Spleen (tissue), 11 donors: Measurements from ENCODE around the gene SLC24A3. TPM values are rescaled to one million over a fixed set of nuclear protein-coding genes. Genes with fewer than 3 reads are reported as not detected.
A peak's percentile ranks its signal among the peaks of the same experiment; 100 is the strongest.

ENCODE experiments used
- DNase-seq: peaks from one replicate; pipeline ENCODE4 v3.0.0-alpha.2; 2020
- H3K27ac ChIP-seq, 8 donors: fragments of 200-600 bp; sonication (generic) in 7 of 8; 1 replicate in 4 of 8; 2 replicates in 4 of 8; pipeline versions ENCODE4 v1.5.0 to v1.8.0; 2016 to 2021; ENCODE audit warnings: inconsistent platforms in 4 of 8, mild to moderate bottlenecking in 4 of 8, moderate library complexity in 1 of 8
- H3K27me3 ChIP-seq, 7 donors: fragments of 200-600 bp; sonication (generic) in 6 of 7; replicated peaks in 1 of 7; 1 replicate in 4 of 7; 2 replicates in 3 of 7; pipeline versions ENCODE4 v1.5.0 to v1.8.0; 2016 to 2021; ENCODE audit warnings: inconsistent platforms in 3 of 7, mild to moderate bottlenecking in 1 of 7
- H3K36me3 ChIP-seq, 6 donors: fragments of 200-600 bp; sonication (generic) in 5 of 6; 1 replicate in 4 of 6; 2 replicates in 2 of 6; pipeline versions ENCODE4 v1.5.0 to v1.8.0; 2016 to 2021; ENCODE audit warnings: inconsistent platforms in 2 of 6
- H3K4me1 ChIP-seq, 6 donors: fragments of 200-600 bp; sonication (generic) in 5 of 6; 1 replicate in 3 of 6; 2 replicates in 3 of 6; pipeline versions ENCODE4 v1.5.0 to v1.8.0; 2016 to 2021; ENCODE audit warnings: inconsistent platforms in 3 of 6
- H3K4me3 ChIP-seq, 8 donors: fragments of 200-600 bp; sonication (generic) in 7 of 8; 1 replicate in 4 of 8; 2 replicates in 4 of 8; pipeline versions ENCODE4 v1.5.0 to v1.8.0; 2016 to 2021; ENCODE audit warnings: inconsistent platforms in 4 of 8, mild to moderate bottlenecking in 4 of 8, moderate library complexity in 2 of 8
- H3K9me3 ChIP-seq, 8 donors: fragments of 200-600 bp; sonication (generic) in 7 of 8; 1 replicate in 4 of 8; 2 replicates in 4 of 8; pipeline versions ENCODE4 v1.5.0 to v1.8.0; 2016 to 2021; ENCODE audit warnings: inconsistent platforms in 4 of 8
- CTCF ChIP-seq, 11 experiments: fragments of 200-600 bp in 7 of 11; fragments of 450-650 bp in 4 of 11; sonication (generic) in 4 of 11; IDR thresholded peaks in 8 of 11; conservative IDR thresholded peaks in 3 of 11; 1 replicate in 7 of 11; 2 replicates in 4 of 11; pipeline versions ENCODE4 v1.4.0 to v1.8.0; 2016 to 2021; ENCODE audit warnings: antibody characterized with exemption in 11 of 11, inconsistent platforms in 4 of 11, mild to moderate bottlenecking in 1 of 11
- POLR2A ChIP-seq, 3 donors: fragments of 450-650 bp; IDR thresholded peaks; one replicate each; pipeline ENCODE4 v1.5.1; 2017; ENCODE audit warnings: antibody characterized with exemption in 3 of 3, mild to moderate bottlenecking in 1 of 3
- POLR2AphosphoS5 ChIP-seq, 3 donors: sonication (generic); formaldehyde crosslinking; IDR thresholded peaks; one replicate each; pipeline ENCODE4 v1.5.1; 2017; ENCODE audit warnings: antibody characterized with exemption in 3 of 3
- WGBS, 5 donors: extraction: QIAGEN DNeasy Blood & Tissue Kit in 3 of 5; methylation state at CpG; one replicate each; pipeline versions ENCODE4 v1.1.5 to v1.1.7; 2013 to 2018; 5-methylcytosine and 5-hydroxymethylcytosine counted together
- intact Hi-C: fragments of 100-400 bp; cut with DNase I; formaldehyde crosslinking; loops from one replicate; pipeline ENCODE4 v1.15.0; 2023; ENCODE audit warnings: low total_unique reads
- polyA plus RNA-seq, 3 donors: library from polyadenylated mRNA; stranded (reverse); fragments of 200-250 nt; gene quantifications; one replicate each; pipeline ENCODE4 v1.2.1, GENCODE V29; 2013
- total RNA-seq, 7 donors: library from RNA; depleted of rRNA in 3 of 7; stranded (reverse); fragments of >200 nt in 3 of 7; fragmentation: NEBNext Ultra II Directional in 4 of 7; extraction: Animal tissue kit (Norgen Biotek cat#: 25700) in 4 of 7; gene quantifications; one replicate each; pipeline versions ENCODE4 v1.1.0 to v1.2.1, GENCODE V29; 2016 to 2021
- donor health status: healthy with polysubstance abuse.
- donor health status: DM: no; HTN: no; CAD: no; lungs with moderate emphysema.
- donor health status: DM: no; HTN: no; CAD: no.
- donor health status: Bipolar disorder and iron deficiency.
- donor health status: healthy.
- donor health status: DM: no; HTN: no; CAD: no.
- donor health status: DM: yes; HTN: yes; CAD: no.

Gene SLC24A3
- total and polyA plus RNA-seq, 10 donors, result 0.37 to 3.9 (median 2.6) TPM

GRCh38 chr20:19250346-19250745 is 37.9 kb downstream of the SLC24A3 start:
- Histone ChIP-seq H3K4me1 (peaks cover 0 to 25% (median 4%) of the 10 kb centered on the region in 6 donors), H3K36me3 (no peaks in the 10 kb centered on the region), H3K27me3 (no peaks in the 10 kb centered on the region), H3K4me3 (no peak overlapping the region), H3K27ac (no peak overlapping the region), H3K9me3 (no peaks in the 10 kb centered on the region)
- no peak for TF ChIP-seq POLR2A (IDR thresholded peaks at IDR 0.05)
- no peak for TF ChIP-seq POLR2AphosphoS5 (IDR thresholded peaks at IDR 0.05)
- no peak for TF ChIP-seq CTCF (IDR thresholded peaks at IDR 0.05 in 8 of 11, conservative IDR thresholded peaks at IDR 0.05 in 3 of 11)
- no peak for DNase-seq
- intact Hi-C loops, result no loop called here

GRCh38 chr20:19251506-19251905 is 39.1 kb downstream of the SLC24A3 start:
- H3K4me3 ChIP-seq, result no peak overlapping the region
- TF ChIP-seq POLR2A (IDR thresholded peaks at IDR 0.05), result no peak
- no peak for TF ChIP-seq CTCF (IDR thresholded peaks at IDR 0.05 in 8 of 11, conservative IDR thresholded peaks at IDR 0.05 in 3 of 11)
- no peak for TF ChIP-seq POLR2AphosphoS5 (IDR thresholded peaks at IDR 0.05)
- H3K27me3 ChIP-seq, result no peaks in the 10 kb centered on the region
- no peaks in the 10 kb centered on the region for H3K9me3 ChIP-seq
- intact Hi-C loops, result no loop called here
- peak overlapping the region in 7 of 8 donors; percentile 11 to 68 (median 50) for H3K27ac ChIP-seq
- H3K36me3 ChIP-seq, result no peaks in the 10 kb centered on the region
- peaks cover 0 to 25% (median 4%) of the 10 kb centered on the region in 6 donors for H3K4me1 ChIP-seq
- 78 to 92% (median 84%) methylated on average over 4 of the region's 4 CpGs for WGBS, 5 donors
- DNase-seq, result no peak

- 51 to 75% (median 68%) methylated on average over 3 of the region's 3 CpGs for WGBS, 5 donors
- peaks cover 0 to 25% (median 4%) of the 10 kb centered on the region in 6 donors for H3K4me1 ChIP-seq
- H3K4me3 ChIP-seq, result no peak overlapping the region
- no peaks in the 10 kb centered on the region for H3K36me3 ChIP-seq
- H3K27ac ChIP-seq, result peak overlapping the region; percentile 11 to 68 (median 45)
- TF ChIP-seq POLR2A (IDR thresholded peaks at IDR 0.05) (no peak), POLR2AphosphoS5 (IDR thresholded peaks at IDR 0.05) (no peak), CTCF (IDR thresholded peaks at IDR 0.05 in 8 of 11, conservative IDR thresholded peaks at IDR 0.05 in 3 of 11) (no peak)
- H3K9me3 ChIP-seq, result no peaks in the 10 kb centered on the region
- H3K27me3 ChIP-seq, result no peaks in the 10 kb centered on the region
- intact Hi-C loops, result no loop called here
- no peak for DNase-seq
Measured at GRCh38 chr20:19251958-19252357, 39.5 kb downstream of the SLC24A3 start.

GRCh38 chr20:19252451-19253120 is 40.1 kb downstream of the SLC24A3 start:
- no peak for DNase-seq
- H3K4me3 ChIP-seq, result no peak overlapping the region
- no peaks in the 10 kb centered on the region for H3K9me3 ChIP-seq
- WGBS, 5 donors, result 33 to 56% (median 49%) methylated on average over 5 of the region's 5 CpGs
- peak overlapping the region in 7 of 8 donors; percentile 11 to 68 (median 50) for H3K27ac ChIP-seq
- intact Hi-C loops, result no loop called here
- H3K27me3 ChIP-seq, result no peaks in the 10 kb centered on the region
- H3K36me3 ChIP-seq, result no peaks in the 10 kb centered on the region
- TF ChIP-seq POLR2A (IDR thresholded peaks at IDR 0.05) (no peak), POLR2AphosphoS5 (IDR thresholded peaks at IDR 0.05) (peak in 1 of 3 donors; percentile 60)
- peaks cover 0 to 25% (median 4%) of the 10 kb centered on the region in 6 donors for H3K4me1 ChIP-seq
